HG02759 (cell line): Measurements from ENCODE around the gene ACACB.

Experiments used
- ATAC-seq: cut with Tn5 transposase; IDR thresholded peaks from one replicate; pipeline ENCODE4 v1.9.1; 2021; ENCODE audit warnings: mild to moderate bottlenecking, moderate library complexity; ENCODE audit not compliant: unreplicated experiment

Gene ACACB

DNA sequence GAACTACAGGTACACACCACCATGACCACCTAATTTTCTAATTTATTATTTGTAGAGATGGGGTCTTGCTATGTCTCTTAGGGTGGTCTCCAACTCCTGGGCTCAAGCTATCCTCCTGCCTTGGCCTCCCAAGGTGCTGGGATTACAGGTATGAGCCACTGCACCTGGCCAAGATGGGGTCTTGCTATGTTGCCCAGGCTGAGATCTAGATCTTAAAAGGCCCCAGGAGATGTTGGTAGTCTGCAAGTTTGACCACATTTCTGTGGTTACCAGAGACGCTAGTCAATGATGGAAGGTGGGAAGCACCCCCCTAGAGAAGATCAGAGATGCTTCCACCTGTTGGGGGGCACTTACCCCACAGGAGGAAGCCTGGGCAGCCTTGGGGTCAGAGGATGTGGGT lies 158.0 kb downstream of the ACACB start:
- no peak for ATAC-seq

DNA sequence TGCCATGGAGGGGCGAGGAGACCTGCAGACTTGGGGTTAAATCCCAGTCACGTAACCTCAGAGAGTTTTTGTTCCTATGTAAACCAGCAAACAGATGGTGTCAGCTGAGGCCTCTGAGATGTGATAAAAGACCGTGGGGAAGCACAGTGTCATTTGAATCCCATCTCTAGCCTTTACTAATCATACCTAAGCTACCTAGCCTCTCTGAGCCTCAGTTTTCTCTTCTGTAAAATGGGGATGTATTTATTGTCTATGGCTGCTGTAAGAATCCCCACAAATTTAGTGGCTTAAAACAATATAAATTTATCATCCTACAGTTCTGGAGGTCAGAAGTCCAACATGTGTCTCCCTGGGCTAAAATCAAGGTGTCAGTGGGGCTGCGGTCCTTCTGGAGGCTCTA lies 158.8 kb downstream of the ACACB start:
- ATAC-seq, result no peak

DNA sequence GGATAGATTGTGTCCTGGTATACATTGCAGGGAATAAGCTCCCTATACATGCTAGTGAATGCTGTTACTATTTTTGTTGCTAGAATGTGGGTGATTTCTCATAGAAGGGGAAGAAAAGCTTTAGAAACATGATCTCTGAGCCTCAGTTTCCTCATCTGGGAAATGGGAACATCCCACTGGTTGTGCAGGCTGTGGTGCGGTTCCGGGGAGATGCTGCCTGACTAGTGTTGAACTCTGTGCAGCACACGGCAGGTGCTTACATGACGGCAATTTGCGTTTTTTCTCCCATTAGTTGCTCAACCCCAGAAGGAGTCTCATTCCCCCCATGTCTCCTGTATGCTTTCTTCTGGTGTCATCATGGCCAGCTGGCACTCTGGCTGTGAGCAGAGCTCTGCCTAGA lies 159.8 kb downstream of the ACACB start:
- no peak for ATAC-seq

DNA sequence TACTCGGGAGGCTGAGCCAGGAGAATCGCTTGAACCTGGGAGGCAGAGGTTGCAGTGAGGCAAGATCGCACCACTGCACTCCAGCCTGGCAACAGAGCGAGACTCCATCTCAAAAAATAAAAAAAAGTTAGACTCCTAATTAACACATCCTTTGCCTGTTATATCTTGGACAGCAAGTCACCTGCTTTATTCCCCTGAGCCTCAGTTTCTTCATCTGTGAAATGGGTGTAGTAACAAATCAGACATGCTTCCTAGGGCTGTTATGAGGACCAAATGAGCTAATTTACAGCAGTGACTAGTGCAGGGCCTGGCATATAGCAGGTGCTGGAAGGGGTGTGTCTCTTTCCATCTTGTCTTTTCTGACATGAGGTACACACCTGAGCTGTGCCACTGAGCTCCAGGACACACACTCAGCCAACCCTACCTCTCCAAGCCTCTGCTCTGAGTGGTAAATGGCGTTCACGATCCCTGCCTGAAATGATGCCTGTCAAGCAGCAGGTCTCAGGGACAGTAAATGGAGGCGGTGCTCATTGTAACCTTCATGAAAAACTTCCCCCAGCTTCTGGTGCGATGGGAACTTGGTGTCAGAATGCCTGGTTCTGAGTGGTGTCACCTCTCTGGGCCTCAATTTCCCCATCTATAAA lies 161.0 kb downstream of the ACACB start:
- ATAC-seq, result no peak

DNA sequence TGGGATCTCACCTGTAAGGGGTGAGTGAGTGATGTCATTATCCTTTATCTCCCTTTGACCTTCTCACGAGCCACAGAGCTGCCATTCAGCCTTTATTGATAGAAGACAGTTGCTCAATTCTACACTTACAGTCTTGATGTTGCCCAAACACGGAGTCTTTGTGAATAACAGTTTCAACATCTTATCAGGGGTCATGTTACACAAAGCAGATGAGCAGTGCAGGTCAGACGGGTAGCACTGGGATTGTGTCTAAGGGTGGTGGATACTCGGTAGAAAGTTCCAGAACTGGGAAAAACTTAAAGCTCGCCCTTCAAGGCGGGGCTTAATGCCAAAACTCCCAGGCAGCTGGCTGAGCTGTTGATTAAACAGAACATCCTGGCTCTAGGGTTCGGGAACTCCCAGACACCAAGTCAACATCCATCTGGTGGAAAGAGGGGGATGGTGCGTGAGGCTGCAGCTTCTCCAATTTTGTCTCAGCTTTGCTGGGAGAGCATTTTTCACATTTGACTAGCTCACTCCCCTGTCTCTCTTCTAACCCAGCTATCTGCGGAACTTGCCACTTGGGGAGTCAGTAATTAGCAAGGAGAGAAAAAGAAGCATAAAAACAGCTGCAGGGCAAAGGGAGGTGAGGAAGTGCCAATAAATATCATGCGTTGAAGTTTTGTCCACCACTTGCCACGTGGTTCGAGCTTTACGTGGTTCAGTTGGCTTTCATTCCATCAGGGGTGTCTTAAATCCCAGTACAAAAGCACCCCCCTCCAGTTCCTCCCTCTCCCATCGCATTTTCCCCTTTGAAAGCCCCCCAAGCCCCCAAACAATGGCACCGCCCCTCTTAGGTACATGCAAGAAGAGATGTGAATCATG lies 161.7 kb downstream of the ACACB start:
- no peak for ATAC-seq

DNA sequence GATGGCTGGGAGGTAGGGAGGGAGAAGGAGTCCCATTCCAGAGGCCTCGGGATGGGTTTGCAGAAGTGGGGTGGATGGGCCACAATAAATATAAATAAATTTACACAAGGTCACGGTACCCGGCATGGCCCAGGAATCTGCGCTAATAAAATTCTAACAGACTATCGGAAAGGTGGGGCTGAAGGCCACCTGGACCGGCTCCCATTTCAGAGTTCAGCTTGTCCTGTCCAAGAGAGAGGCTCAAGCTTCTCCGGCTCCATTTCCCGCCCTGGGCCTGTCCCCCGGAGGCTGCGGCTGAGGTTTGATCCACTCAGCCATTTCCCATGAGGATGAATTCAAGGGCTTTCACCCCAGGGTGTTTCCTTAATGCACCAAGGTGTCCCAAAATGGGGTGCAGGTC lies 162.5 kb downstream of the ACACB start:
- no peak for ATAC-seq

DNA sequence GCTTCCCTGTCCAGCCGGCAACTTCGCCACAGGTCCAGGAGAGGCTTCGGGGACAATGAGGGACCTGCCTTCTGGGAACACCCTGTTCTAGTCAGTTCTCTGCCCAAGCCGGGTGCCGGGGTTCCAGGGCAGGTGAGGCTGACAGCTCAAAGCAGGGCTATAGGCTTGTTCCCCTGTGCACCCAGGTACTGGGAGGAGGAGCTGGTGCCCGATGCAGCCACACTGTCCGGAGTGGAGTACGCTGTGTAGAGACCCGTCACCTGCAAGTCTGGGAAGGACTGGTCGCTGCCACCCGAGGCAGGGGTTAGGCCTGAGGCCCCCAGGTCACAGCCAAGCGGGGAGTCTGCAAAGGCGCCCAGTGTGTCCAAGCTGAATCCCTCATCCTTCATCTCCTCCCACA lies 163.1 kb downstream of the ACACB start:
- no peak for ATAC-seq

DNA sequence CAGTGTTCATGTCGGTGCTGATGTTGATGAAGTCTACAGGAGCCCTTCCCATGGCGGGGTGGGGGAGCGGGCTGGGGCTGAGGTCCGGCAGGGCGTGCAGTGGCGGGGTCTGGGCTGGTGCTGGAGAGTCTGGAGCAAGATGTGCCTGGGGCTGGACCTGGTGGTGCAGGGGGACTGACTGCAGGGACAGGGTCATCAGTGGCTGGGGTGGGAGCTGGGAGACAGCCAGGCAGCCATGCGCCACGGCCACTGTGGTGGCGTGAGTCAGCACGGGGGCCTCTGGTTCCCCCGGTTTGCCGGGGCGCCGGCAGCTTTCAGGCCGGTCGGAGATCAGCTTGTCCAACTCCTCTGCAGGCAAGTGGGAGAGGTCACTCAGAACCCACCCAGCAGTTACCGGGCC lies 165.1 kb downstream of the ACACB start:
- ATAC-seq, result no peak

DNA sequence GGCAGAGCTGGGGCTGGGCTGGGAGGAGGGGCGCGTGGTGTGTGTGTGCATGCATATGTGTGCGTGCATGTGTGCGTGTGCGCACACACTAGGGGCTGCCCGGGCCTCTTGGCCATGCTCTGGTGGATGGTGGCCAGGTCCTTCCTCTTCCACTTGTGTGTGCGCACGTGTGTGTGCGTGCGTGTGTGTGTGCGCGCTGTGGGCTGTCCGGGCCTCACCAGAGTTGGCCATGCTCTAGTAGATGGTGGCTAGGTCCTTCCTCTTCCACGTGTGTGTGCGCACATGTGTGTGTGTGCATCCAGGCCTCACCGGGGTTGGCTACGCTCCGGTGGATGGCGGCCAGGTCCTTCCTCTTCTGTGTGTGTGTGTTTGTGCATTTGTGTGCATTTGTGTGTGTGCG lies 168.0 kb downstream of the ACACB start:
- no peak for ATAC-seq

DNA sequence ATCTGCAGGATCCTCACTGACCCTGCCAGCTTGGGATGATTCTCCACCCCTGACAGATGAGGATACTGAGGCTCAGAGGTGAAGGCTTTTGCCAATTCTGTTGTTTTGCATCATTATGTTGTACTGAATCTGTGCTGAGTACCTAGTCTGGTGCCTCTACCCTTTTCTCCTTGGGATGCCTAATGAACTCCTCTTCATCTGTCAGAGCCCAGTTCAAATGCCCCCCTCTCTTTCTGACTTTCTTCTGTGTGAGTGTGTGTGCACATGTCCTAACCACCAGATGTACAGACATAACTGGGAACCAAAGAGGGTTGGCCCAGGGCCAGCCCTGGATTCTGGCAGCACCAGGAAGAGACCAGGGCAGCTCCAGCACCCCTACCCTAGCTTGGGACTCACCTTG lies 169.9 kb downstream of the ACACB start:
- ATAC-seq, result no peak

DNA sequence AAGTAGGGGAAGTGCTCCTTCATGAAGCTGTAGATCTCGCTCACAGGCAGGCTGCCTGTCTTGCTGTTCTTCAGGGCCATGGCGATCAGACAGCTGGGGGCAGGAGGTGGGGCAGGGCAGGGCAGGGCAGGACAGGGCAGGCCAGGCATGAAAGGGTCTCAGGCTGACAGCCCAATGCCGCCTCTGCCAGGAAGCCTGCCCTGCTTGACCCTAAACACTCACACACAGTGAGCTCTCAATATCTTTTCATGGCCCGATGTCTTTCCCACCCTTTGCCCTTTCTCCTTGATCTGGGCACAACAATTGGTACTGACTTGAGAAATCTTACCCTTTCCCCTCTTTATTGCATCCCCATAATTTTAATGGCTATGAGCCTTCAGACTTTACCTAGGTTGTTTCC lies 170.3 kb downstream of the ACACB start:
- ATAC-seq, result no peak

DNA sequence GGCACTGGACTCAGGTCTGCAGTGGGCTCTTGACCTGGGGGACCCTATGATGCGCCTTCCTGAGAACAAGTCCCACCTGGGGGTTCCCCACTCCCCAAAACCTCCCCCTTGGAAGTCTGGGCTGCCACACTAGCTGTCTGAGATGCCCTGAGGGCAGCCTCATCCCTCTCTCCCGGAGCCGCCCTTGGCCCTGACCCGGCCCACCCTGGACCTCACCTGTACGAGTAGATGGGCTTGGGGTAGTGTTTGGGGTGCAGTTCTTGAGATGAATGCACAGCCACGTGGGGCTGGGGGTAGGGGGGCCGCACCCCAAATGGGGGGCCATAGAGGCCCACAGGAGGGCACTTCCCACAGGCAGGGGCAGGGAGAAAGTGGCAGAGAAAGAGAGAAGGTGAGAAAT lies 170.8 kb downstream of the ACACB start:
- ATAC-seq, result no peak

DNA sequence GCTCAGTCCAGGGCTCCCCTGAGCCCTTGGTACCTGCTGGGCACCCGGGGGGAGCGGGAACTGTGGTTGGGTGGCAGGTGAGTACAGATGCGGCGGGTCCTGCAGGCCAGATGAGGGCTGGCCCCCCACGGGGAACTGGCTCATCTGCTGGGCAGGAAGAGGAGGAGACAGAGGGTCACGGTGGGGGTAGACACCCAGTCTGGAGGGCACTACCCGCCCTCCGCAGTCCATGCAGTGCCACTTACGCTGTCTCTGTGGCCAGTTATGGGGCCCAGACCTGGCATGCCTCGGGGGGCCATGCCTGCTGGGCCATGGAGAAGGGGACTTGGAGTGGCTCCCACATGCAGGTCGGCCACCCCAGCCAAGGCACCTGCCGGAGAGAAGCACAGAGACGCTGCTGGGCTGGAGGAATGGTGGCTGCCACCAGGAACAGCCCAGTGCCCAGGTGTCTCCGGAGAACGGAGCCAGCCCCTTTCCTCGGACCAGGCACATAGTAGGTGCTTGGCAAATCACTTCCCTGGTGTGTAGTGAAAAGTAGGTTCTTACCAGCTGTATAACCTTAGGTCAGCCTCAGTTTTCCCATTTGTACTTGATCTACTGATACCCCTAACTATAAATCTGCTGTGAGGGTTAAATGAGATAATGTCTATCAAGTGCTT lies 171.6 kb downstream of the ACACB start:
- ATAC-seq, result no peak

DNA sequence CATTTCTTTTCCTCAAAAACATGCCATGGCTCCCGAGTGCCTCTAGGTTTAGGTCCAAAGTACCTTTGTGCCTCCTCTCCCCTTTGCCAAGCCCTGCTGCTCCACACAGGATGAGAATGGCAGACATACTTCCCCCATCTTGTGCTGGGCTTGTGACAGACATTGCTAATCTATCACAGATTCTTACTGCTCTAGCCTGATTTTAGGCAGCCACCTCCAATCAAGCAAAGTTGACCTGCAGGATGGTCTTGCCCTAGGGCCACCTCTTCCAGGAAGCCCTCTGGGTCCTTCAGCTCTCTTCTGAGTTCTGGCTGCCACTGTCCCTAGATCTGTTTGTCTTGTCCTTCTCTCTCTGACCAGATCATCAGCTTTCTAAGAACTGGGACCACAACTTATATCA lies 172.2 kb downstream of the ACACB start:
- ATAC-seq, result no peak

DNA sequence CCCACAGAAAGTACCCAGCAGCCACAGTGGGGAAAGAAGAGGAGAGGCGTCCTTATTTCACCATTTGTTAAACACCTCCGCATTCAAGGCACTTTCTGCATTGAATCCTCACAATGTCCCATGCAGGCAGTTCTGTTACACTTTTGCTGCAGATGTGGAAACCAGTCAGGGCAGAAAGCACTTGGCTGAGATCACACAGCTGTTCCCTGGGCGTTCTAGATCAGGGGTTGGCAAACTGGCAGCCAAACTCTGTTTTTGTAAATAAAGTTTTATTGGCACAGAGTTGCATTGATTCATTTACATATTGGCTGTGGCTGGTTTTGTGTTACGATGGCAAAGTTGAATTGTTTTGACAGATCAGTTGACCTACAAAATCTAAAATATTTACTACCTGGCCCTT lies 172.6 kb downstream of the ACACB start:
- ATAC-seq, result no peak

DNA sequence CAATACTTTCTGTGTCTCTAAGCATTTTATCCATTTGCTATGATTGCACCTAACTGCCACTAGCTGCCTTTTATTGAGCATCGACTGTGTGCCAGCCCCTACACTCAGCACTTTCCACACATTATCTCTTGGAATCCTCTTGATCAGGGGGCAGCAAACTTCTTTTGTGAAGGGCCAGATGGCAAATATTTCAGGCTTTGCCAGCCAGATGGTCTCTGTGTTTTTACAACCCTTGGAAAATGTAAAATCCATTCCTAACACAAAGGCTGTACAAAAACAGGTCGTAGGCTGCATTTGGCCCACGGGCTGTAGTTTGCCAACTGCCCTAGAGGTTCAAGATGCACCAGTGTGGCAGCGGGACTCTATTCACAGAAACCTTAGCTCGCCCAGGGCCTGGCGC lies 173.2 kb downstream of the ACACB start:
- ATAC-seq, result no peak

DNA sequence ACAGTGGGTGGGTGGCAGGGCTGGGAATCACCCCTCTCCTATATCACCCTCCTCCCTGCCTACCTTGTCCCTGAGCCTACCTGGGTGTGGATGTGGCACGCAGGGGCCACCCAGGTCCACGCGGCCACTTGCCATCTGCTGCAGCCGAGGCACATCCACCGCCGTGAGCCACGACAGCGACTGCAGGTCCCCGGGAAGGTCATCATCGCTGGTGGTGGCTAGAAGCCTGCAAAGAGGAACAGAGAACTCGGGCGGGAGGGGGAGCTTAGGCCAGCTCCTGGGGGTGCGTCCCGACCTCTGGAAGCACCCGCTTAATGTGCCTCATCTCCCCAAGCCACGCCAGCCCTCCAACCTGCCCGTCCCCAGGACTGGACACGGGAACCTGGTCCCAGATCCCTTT lies 173.7 kb downstream of the ACACB start:
- no peak for ATAC-seq

DNA sequence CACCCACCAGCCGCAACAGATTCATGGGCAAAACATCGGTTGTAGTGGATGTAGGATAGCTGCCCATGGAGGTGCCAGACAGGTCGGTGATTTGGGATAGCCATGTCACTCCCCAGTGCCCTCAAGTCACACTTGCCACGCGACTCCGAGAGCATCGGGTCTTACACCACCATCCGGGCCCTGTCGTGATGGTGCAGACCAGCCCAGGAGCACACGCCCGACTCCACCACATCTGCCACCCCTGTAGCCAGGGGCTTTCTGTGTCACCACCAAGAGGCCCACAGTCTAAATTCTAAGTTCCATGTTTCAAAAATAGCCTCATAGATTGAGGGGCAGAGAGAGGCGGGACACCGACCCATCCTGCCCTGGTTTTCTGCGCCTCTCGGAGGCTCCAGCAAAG lies 174.7 kb downstream of the ACACB start:
- ATAC-seq, result no peak

DNA sequence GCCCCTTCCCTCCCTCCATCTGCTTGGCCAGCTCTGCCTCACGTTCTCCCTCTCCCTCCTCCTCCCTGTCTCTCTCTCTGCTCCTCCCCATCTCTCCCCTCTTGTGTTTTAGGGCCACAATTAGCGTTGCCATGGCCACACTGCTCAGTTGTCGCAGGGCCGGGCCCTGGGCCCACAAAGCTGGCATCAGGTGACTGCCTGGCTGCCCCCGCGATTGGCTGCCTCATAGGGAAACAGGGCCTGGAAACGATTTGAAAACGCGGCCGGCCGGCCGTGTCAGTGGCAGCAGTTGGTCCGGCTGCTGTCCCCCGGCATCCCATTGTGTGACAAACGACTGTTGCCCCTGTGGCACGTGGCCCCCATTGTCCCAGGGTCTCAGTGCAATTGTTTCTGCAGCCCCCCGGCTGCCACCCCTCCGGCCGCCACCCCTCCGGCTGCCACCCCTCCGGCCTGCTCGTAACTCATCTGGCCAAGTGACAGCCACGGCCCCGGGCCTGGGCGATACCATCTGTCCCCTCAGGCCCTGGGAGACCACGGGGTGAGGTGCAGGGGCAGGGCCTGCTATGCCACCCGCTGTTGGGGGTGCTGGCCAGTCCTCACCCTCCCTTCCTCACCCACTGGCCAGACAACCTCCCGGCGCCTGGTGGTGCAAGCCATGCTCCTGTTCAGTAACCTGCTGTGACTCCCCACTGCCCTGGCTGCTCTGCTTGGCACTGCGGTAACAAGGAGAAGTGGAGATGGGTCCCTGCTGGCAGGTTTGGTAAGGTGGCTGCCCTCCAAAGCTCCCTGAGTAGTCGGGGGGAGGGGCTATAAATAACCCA lies 175.3 kb downstream of the ACACB start:
- ATAC-seq, result no peak

DNA sequence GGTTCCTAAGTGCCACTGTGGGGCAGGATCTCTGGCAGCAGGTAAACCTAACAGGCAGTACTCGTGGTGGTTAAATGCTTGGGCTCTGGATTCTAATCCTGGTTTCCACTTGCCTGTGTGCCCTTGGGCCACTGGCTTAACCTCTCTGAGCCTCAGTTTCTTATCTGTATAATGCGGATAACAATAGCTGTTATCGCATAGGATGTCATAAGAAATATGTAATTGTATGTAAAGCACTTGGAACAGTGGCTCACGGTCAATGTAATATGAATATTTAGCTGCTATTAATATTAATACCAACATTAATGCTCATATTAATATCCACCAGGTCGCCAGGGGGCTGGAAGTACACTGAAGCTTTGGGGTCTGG lies 175.9 kb downstream of the ACACB start:
- ATAC-seq, result no peak

DNA sequence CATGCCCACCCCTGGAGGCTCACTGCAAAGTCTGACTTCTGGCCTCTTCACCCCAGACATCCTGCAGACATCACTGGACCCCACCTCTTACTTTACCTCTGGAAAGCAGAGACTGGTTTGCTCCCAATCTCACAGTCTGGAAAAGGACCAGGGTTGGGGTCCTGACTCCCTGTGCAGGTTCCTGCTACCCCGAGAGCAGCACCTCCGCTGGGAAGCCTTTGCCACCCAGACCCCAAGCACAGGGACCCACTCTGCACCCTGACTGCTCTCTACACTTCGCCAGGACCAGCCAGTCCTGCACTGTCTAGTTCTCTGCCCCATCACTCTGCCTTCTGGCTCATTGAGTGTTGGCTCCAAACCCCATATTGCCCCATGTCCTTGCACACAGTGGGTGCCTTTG lies 176.7 kb downstream of the ACACB start:
- ATAC-seq, result no peak
